ENCODE results near the gene DNAJB6. TPM values are rescaled to one million over a fixed set of nuclear protein-coding genes. Genes with fewer than 3 reads are reported as not detected.
A peak's percentile ranks its signal among the peaks of the same experiment; 100 is the strongest.

DNAJB6 gene
- total and polyA plus RNA-seq, 2 of the 4 experiments (the other 2 are of a cell fraction): 93.4 to 165 TPM

DNA sequence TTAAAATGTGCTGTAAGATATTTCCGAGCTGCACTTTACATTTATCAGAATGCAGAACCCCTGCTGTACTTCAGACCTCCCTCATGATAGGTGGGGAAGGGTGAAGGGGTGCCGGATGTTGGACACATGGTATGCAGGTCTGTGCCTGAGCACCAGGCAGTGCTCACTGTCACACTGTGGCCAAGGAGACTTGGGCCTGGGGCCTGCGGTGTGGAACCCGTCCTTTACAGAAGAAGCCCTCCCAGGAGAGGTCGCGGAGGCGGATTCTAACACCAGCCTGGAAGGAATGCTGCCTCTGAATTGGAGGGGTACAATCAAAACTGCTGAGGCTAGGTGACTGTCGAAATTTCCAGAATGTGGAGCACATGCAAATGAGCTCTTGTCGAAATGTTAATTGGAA, 34.5 kb downstream of the DNAJB6 start:
- dilution Hi-C loops (cut with HindIII; ENCODE audit: low sequenced_read_pairs, unreplicated experiment): no loop called here
- POLR2A ChIA-PET (ENCODE audit: unreplicated experiment): no interaction called here
- 96% methylated on average over 5 of the region's 9 CpGs; no CpG with 5 or more reads in 1 of the 2 experiments for WGBS, 2 experiments (ENCODE audit: extremely low coverage in 2 of 2, insufficient read length in 1 of 2)
- DNase-seq: no peak
- H3K4ac ChIP-seq (ENCODE audit: low read depth, low read length): no peak overlapping the region
- H3K4me2 ChIP-seq (ENCODE audit: low read depth, low read length): no peak overlapping the region
- H3K27ac ChIP-seq (ENCODE audit: insufficient read depth, low read length): no peak overlapping the region
- H4K8ac ChIP-seq (ENCODE audit: low read depth in 2 of 2, low read length in 2 of 2): no peak overlapping the region
- no TSS peak for BruUV-seq (replicated peaks)
- H3K27me3 ChIP-seq (ENCODE audit: control insufficient read depth, insufficient read depth, low read length): no peaks in the 10 kb centered on the region
- H2BK20ac ChIP-seq (ENCODE audit: low read depth, low read length): no peak overlapping the region
- H3K18ac ChIP-seq (ENCODE audit: low read depth, low read length): no peak overlapping the region
- no peaks in the 10 kb centered on the region for H3K9me3 ChIP-seq (ENCODE audit: control insufficient read depth, insufficient read depth, low read length)
- H2BK5ac ChIP-seq (ENCODE audit: low read depth, low read length, poor library complexity, severe bottlenecking): no peak overlapping the region
- no peak overlapping the region for H2AFZ ChIP-seq (replicated peaks; ENCODE audit: low read length, poor library complexity)
- no peak overlapping the region; the same call in 1 of the 2 replicates for H3K14ac ChIP-seq (replicated peaks; ENCODE audit: low read depth, low read length)
- intact Hi-C loops (cut with micrococcal nuclease): loop anchor here (10.0 kb wide), 1 partner anchor 406 kb away; no protein-coding TSS in a partner anchor
- H3K56ac ChIP-seq (ENCODE audit: extremely low read depth, insufficient read depth, low read length): no peak overlapping the region
- no peak overlapping the region for H4K5ac ChIP-seq (ENCODE audit: low read depth, low read length)
- H3K4me1 ChIP-seq (ENCODE audit: control insufficient read depth, insufficient read depth, low read length): peaks cover 2% of the 10 kb centered on the region; the same call in 1 of the 2 replicates
- H3K36me3 ChIP-seq (ENCODE audit: control insufficient read depth, insufficient read depth, low read length): peaks cover 59% of the 10 kb centered on the region
- H4K20me1 ChIP-seq (ENCODE audit: insufficient read depth, low read length): peaks cover 80% of the 10 kb centered on the region
- no peak overlapping the region for H2BK120ac ChIP-seq (ENCODE audit: low read depth, low read length)
- no peak for ATAC-seq (ENCODE audit: low read depth)
- H3K79me1 ChIP-seq (ENCODE audit: low read depth in 1 of 2, low read length in 2 of 2): peaks cover 44 to 85% of the 10 kb centered on the region in 2 experiments
- H3K9ac ChIP-seq (ENCODE audit: low read depth, low read length): no peak overlapping the region
- H2AK9ac ChIP-seq (replicated peaks; ENCODE audit: low read depth, low read length, poor library complexity): peak overlapping the region; percentile 19
- no peak overlapping the region for H3K23ac ChIP-seq (ENCODE audit: low read depth, low read length)
- H4K91ac ChIP-seq (ENCODE audit: insufficient read depth, low read depth, low read length): no peak overlapping the region
- H3K9me1 ChIP-seq (ENCODE audit: insufficient read depth, low read length): peaks cover 20% of the 10 kb centered on the region
- H2AK5ac ChIP-seq (ENCODE audit: low read depth, low read length): no peak overlapping the region
- in situ Hi-C loops (cut with MboI; ENCODE audit: low sequenced_read_pairs): no loop called here
- TF ChIP-seq MXI1 (IDR thresholded peaks at IDR 0.05; ENCODE audit: borderline replicate concordance, low read depth, low read length): no peak
- TF ChIP-seq CTCF (conservative IDR thresholded peaks at IDR 0.05; ENCODE audit: low read depth, low read length): no peak
- no peak for TF ChIP-seq RAD21 (IDR thresholded peaks at IDR 0.05; ENCODE audit: low read length)
- TF ChIP-seq MAFK (IDR thresholded peaks at IDR 0.05; ENCODE audit: low read depth, low read length): no peak
- TF ChIP-seq CHD1 (IDR thresholded peaks at IDR 0.05; ENCODE audit: low read depth, low read length): no peak
- TF ChIP-seq POLR2A (IDR thresholded peaks at IDR 0.05; ENCODE audit: low read depth, low read length): no peak
- TF ChIP-seq CEBPB (IDR thresholded peaks at IDR 0.05; ENCODE audit: low read depth, low read length): no peak
- TF ChIP-seq FOS (IDR thresholded peaks at IDR 0.05; ENCODE audit: low read depth, low read length): no peak
- TF ChIP-seq, protein P1, sequence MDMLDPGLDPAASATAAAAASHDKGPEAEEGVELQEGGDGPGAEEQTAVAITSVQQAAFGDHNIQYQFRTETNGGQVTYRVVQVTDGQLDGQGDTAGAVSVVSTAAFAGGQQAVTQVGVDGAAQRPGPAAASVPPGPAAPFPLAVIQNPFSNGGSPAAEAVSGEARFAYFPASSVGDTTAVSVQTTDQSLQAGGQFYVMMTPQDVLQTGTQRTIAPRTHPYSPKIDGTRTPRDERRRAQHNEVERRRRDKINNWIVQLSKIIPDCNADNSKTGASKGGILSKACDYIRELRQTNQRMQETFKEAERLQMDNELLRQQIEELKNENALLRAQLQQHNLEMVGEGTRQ (IDR thresholded peaks at IDR 0.05; ENCODE audit: low read depth, low read length): no peak
- no peak for TF ChIP-seq BHLHE40 (IDR thresholded peaks at IDR 0.05; ENCODE audit: low read depth, low read length)
- no peak for TF ChIP-seq RCOR1 (IDR thresholded peaks at IDR 0.05; ENCODE audit: insufficient replicate concordance, low read length)
- no peak for TF ChIP-seq MAZ (IDR thresholded peaks at IDR 0.05; ENCODE audit: borderline replicate concordance, low read depth, low read length)
- no peak for TF ChIP-seq RFX5 (IDR thresholded peaks at IDR 0.05; ENCODE audit: low read depth, low read length)
- no peak for TF ChIP-seq SMC3 (IDR thresholded peaks at IDR 0.05; ENCODE audit: low read depth, low read length)
- TF ChIP-seq, protein P2, sequence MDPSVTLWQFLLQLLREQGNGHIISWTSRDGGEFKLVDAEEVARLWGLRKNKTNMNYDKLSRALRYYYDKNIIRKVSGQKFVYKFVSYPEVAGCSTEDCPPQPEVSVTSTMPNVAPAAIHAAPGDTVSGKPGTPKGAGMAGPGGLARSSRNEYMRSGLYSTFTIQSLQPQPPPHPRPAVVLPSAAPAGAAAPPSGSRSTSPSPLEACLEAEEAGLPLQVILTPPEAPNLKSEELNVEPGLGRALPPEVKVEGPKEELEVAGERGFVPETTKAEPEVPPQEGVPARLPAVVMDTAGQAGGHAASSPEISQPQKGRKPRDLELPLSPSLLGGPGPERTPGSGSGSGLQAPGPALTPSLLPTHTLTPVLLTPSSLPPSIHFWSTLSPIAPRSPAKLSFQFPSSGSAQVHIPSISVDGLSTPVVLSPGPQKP (IDR thresholded peaks at IDR 0.05; ENCODE audit: borderline replicate concordance, low read depth, low read length): no peak
- TF ChIP-seq NFE2L2 (IDR thresholded peaks at IDR 0.05; ENCODE audit: low read depth, low read length): no peak
- H3K4me3 ChIP-seq (ENCODE audit: insufficient read depth, low read depth, low read length): no peak overlapping the region
- CTCF ChIA-PET: no interaction called here
- no peak overlapping the region for H2BK15ac ChIP-seq (ENCODE audit: low read depth, low read length)

All from IMR-90 (cell line).